ENCODE data around the gene TMX1.
A peak's percentile ranks its signal among the peaks of the same experiment; 100 is the strongest.

Gene TMX1

GRCh38 chr14:51293149-51293911 is 53.3 kb downstream of the TMX1 start:
- DNase-seq: no peak

- DNase-seq: no peak
Measured at GRCh38 chr14:51293912-51294389, 53.9 kb downstream of the TMX1 start.

- no peak for DNase-seq
Measured at GRCh38 chr14:51294951-51295525, 55.0 kb downstream of the TMX1 start.

GRCh38 chr14:51295646-51296263 is 55.7 kb downstream of the TMX1 start:
- DNase-seq: no peak

- no peak for DNase-seq
Measured at GRCh38 chr14:51297066-51297465, 57.0 kb downstream of the TMX1 start.

- no peak for DNase-seq
Measured at GRCh38 chr14:51298895-51299294, 58.8 kb downstream of the TMX1 start.

- peak in 1 of 2 donors; percentile 4 for DNase-seq
Measured at GRCh38 chr14:51302295-51303030, 62.4 kb downstream of the TMX1 start.

GRCh38 chr14:51304438-51304837 is 64.4 kb downstream of the TMX1 start:
- DNase-seq: no peak

GRCh38 chr14:51304941-51305340 is 64.9 kb downstream of the TMX1 start:
- no peak for DNase-seq

GRCh38 chr14:51305751-51306150 is 65.7 kb downstream of the TMX1 start:
- no peak for DNase-seq
